ENCODE results near the gene OR4Q3. TPM values are rescaled to one million over a fixed set of nuclear protein-coding genes. Genes with fewer than 3 reads are reported as not detected.

The OR4Q3 gene
- total RNA-seq = not detected in 2 replicates

GRCh38 chr14:19743256-19743655 lies at the start of gene OR4Q3:
TSS of gene OR4Q3 (plus strand) at chr14:19743571.

GRCh38 chr14:19773204-19773603 lies 29.8 kb downstream of the OR4Q3 start, which contains the start of gene OR4M1:
TSS of gene OR4M1 (plus strand) at chr14:19773504. CDS start at chr14:19780323, 6,819 bp downstream.

Other genes starting within 250 kb of the OR4Q3 start
- not detected in 2 replicates for gene OR11H2, start 29.7 kb upstream of the OR4Q3 start, total RNA-seq
- gene OR4M1, start 29.9 kb downstream of the OR4Q3 start, total RNA-seq = not detected in 2 replicates
- not detected in 2 replicates for gene OR4N2, start 60.2 kb downstream of the OR4Q3 start, total RNA-seq
- gene OR4K2, start 131.6 kb downstream of the OR4Q3 start, total RNA-seq = not detected in 2 replicates
- not detected in 2 replicates for gene OR4K5, start 177.0 kb downstream of the OR4Q3 start, total RNA-seq
- gene OR4K1, start 187.3 kb downstream of the OR4Q3 start, total RNA-seq = not detected in 2 replicates
- gene OR4K15, start 232.0 kb downstream of the OR4Q3 start, total RNA-seq = not detected in 2 replicates

Data from aortic smooth muscle cell (primary cell).